NCI-H2029 treated with DMSO at 0.1 percent for 48 hours (cell line): ENCODE measurements around the gene FRMD3.

ENCODE experiments used
- DNase-seq: peaks from one replicate; lab custom pipeline; 2025; lab: John Stamatoyannopoulos, UW

The FRMD3 gene

DNA sequence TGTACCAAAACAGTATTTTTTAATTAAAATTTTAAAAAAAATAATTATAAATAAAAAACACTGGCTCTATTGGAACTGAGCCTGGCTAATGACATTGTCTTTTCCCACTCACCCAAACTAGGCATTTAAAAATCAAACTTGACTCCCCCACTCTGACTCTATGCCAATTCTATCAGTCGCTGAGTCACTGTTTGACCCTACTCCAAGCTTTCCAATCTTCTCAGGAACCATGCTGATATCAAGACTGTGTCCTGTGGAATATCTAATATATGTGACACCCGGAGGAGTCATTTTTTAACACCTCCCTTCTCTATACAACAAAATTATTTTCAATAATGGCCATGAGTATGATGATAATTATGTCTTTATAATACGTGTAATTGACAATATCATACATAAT is 303.7 kb downstream of the FRMD3 start:
- DNase-seq = no peak

DNA sequence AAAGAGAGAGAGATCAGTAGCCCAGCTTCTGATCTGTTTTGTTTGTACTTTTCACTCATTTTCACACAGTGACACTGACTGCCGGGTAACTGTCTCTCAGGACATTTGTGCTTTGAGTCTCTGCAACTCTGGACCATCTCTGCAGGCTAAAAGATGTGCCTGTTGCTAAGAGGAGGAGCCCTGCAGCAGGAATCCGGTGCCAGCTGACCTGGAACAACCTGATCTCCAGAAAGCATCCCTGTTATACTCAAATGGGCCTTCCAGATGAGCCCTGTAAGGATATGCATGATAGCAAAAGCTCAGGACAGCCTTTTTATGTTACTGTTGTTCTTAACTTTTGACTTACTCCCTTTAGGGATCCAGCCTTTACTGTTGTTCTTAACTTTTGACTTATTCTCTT is 304.6 kb downstream of the FRMD3 start:
- DNase-seq = no peak

DNA sequence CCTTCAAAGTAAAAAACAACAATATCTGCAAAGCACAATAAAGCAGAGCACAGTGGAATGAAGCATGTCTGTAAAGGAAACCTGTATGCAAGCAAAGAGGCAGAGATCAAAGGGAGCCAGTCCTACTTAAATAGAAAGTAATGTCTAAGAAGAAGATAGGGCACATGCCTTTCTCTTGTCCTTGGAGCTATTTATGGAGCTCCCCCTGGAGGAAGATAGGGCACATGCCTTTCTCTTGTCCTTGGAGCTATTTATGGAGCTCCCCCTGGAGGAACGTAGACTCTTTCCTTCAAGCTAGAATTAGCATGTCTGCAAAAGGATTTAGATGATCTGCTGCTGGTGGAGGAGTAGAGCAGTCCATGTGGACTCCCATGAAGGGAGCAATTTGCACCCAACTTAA is 307.2 kb downstream of the FRMD3 start:
- DNase-seq = no peak

DNA sequence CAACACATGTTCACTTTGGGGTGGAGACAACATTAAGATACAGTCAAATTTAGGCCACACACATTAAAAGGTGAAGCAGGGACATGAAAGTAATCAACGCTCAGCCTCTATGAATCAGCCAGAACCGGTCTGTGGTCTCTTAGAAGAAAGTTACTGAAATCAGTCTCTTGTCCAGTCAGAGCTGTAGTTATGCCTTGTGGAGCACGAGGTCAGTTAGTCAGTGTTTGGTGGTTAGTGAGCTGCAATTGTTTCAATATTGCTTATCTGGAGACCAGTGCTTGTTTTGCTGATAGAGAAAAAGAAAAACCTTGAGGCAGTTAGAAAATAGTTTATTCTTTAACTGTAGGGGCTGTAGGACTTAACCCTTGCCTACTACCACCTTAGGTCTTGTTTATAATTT is 317.5 kb downstream of the FRMD3 start:
- no peak for DNase-seq

DNA sequence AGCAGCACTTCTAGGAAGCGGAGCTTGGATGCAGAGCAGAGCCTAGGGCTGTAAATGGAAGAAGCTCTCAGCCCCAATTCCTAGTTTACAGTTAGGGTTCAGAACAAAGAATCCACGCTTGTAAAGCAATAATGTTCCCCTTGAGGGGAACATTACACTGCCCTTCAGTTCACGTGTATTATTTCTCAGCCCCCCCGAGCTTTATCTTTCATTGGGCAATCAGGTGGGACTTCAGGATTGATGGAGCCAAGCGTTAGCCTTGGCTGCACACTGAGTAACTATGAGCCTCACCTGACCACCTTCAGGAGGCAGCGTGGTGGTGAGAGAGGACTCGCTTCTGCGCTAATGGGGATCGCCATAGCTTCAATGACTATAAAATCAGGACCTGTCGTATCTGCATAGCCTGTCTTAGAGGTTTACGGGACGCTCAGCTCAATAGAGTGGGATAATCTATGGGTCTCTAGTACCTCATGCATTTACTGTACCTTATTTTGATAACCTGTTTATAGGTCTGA is 318.2 kb downstream of the FRMD3 start:
- DNase-seq = no peak

DNA sequence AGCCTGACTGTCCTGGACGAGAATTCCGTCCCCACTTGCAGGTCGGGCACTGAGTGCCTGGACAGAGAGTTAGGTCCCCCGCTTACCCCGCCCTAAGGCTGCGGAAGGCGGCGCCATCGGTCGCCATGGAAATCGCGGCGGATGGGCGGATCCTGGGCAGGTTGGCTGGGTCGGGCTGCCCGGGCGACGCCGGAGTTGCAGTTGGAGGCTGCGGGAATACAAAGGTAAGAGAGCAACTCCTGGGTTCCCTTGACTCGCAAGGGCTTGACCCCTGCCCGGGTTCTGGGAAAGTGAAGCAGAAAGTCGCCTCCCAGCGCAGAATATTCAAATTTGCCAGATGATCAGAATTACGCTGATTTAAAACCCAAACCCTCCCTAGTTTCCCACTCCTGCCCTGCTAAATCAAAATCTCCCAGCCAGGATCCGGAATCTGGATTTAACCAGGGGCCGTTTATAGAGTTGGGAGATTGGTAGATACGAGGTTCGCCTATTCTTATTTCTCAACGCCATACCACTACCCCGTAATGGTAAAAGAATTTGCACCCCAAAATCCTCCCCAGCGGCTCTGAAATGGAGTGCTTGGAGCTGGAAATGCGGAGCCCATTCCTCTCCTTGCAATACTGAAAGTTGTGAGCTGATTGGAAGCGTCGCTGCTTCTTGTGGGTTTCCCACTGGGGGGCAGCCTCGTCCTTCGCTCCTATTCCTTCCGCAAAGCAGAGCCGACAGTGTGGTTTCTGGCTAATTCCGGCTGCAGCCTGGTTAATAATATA is 318.9 kb downstream of the FRMD3 start:
- peak; percentile 63 for DNase-seq

DNA sequence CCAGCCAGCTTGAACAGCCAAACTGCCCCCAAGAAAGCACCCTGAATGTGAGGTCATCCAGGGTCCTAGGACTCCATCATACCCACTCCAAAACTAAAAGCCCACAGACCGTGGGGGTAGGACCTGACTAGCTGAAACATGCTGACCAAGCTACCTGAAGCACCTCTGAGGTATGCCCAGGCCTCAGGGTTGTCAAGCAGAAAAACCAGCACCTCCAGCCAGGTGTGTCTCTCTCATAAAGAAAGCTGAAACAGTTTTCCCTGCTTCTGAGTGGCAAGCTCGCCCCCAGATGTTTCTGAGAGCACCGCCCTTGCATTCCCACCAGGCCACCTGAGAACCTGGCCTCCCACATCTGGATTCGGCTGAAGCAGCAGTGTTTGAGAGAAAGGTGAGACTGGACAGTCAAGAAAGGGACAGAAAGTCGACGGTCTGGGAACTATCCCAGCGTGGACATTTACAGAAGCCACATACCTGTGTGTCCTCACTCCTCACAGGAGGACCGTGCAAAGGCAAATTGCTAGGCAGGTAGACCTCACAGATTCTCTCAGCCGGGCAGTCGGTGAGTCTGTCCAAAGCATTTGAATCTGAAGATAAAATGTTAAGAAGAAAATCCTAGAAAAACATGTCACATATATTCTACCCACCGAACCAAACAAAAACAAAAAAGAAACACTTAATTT is 319.6 kb downstream of the FRMD3 start:
- DNase-seq = no peak

DNA sequence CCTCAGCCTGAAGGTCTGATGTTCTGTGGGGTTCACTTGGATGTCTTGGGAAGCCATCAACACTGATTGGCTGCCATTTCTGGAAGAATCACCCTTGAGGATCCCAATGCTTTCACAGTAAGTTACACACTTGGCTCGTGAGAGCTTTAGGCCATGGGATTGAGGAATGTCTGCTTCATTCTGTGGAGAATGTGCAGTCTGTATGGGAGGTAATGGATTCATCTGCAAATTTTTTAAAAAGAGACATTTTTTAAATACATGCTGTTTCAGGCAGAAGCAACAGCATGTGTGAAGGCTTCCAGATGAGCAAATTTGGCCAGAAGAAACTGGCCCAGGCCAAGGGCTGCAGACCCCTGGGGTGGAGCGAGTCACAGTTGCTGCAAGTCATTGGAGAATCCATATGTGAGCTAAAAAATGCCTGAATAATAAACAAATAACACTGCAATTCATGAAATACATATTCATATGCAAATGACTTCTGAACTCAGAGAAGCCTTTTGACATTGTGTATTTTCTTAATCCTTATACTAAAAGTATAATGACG is 328.9 kb downstream of the FRMD3 start:
- DNase-seq = no peak

DNA sequence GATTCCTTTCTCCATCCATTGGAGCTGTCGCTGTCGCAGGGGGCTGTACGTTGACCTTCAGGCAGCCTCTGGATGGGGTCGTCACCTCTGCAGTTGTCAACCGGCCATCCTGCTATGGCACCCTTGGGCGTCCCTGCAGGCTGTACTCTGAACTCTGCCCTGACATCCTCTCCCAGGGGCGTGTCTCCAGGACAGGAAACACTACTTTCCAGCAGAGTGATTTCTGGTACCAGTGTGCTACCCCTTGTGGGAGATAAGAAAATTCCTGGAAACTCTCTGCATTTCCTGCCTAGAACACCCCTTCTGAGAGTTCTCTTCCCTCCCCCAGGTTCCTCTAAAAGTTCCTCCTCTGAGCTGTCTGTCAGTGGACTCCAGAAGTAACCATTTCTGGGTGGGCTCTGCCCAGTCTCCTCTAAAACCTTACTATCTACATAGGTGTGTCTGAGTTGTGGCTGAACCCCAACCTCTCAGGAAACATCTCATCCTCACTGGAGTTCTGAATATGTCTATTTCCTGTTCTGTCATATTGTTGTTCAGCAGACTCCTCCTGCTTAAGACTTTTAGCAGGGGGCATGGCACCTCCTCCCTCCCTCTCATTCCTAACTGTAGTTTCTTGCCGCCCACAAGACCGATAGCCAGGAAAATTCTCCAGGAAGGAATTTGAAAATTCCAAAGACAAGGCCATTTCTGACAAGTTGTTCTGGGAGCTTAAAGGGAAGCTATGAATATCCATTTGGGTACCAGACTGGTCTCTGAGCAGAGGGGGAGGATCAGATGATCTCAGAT is 329.9 kb downstream of the FRMD3 start:
- DNase-seq = no peak

DNA sequence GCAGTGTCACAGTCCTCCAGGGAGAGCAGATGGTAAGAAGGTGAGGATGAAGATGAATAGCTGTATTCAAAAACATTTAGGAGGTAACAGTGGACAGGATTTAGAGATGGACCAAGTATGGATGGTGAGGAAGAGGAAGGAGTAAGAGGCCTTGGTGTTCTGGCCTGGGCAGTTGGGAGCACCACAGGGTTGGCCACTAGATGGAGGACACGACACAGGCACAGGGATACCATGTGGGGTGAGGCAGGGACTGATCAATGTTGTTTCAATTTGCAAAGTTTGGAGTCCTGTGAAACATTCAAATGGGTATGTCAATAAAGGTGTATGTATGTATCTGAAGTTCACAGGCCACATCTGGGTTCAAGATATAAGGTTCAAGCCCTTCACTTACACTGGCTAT is 334.2 kb downstream of the FRMD3 start:
- DNase-seq = no peak

DNA sequence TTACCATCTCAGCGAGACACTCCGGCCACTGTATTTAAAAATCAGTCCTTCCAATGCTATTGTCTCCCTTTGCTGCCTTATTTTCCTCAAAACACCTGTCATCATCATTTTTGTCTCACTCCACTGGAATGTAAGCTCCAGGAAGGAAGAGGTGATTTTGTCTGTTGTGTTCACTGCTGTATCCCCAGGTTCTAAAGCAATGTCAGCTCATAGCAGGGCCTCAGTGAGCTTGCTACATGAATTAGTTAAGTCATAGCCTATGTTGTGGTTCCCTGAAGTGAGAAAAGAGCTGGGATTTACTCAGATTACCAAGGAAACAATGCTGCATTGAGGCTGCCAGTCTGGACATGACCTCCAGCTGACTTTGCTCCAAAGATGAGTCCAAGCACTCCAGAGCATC is 337.7 kb downstream of the FRMD3 start:
- no peak for DNase-seq

DNA sequence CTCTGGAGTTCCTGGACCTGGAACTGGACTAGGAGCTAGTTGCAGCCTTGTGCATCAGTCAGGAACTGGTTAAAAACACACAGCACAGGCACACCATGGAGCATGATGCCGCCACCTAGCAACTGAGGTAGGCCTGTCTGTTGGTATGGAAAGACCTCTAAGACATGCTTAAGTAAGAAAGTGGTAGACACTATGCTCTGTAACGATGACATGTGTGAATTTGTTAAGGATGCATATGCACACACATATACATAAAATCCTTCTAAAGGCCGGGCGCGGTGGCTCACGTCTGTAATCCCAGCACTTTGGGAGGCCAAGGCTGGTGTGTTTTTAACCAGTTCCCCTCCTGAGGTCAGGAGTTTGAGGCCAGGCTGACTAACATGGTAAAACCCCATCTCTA is 338.4 kb downstream of the FRMD3 start:
- DNase-seq = no peak

DNA sequence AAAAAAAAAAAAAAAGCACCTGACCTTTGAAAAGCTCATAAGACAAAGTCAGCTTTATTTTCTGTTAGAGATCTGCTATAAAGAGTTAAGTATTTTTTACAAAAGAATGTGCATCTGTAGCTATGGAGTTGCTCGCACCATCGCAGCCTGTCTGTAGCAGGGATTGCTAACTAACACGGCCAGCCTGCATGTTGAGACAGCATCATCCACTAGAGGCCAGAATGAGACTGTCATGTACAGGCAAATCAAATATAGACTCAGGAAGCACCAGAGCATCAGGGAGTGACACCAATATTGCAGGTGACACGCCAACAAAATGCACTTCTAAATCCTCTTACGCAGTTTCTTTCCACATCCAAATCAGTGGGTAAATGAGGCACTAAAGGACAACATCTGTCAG is 339.0 kb downstream of the FRMD3 start:
- peak; percentile 10 for DNase-seq

DNA sequence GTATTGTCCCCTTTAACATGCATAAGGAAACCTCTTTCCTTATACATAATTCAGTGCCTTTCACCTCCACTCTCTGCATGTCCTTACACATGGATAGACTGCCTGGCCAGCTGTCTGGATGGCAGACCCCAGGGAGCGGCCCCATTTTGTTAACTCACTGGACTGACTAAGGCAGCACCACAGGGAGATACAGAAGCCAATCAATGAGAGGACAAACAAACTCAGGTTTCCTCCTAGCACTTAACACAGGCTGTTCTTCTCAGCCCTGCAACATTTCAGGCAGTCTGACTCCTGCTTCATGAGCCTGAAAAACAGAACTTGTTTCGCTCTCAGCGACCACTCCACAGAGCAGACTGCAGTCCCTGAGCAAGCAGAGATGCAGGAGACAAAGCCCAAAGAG is 339.8 kb downstream of the FRMD3 start:
- no peak for DNase-seq

DNA sequence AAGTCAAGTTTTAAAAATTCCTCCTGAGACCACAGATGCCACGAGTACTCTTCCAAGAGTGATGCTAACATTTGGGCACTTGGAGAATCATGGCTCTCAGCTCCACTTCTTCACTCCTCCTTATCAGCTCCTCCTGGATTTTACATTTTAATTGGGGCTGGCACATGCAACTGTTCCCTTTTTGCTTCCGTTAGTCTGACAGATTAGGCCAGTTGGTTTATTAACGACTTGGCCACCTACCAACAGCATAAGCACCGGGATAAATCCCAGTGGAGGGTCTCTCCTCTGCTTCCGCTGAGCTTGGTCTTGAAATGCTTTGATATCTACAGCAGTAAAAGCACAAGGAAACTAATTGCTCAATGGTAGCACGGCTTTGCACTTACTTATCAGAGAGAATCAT is 340.6 kb downstream of the FRMD3 start:
- no peak for DNase-seq

DNA sequence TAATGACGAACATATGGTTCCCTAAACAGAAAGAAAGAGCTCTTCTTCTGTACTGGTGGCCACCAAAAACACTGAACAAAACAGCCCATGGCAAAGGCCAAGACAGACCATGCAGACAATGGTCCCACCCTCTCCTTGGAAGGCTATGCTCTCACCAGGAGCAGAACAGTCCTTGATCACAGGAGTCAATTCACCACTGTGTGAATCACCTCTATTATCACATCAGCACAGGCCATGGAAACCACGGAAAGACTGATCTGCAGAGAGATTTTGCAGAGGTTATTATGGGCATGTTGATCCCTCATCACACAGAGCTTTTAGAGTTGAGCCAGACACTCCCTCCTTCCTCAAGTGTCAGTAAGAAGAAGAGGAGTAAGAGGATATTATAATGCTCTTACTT is 341.3 kb downstream of the FRMD3 start:
- DNase-seq = no peak
